22Rv1 (cell line): Measurements from ENCODE around the gene GYG2.
"Not testable (repeated sequence)": the region's sequence is repeated elsewhere in the genome, so short reads cannot be mapped to it uniquely, and the experiment has no call there.

Experiments used
- CTCF ChIP-seq: fragments of 450-650 bp; IDR thresholded peaks from 2 replicates; pipeline ENCODE4 v1.5.1; 2017; ENCODE audit warnings: mild to moderate bottlenecking
- ZFX ChIP-seq: fragments of 450-650 bp; IDR thresholded peaks from 2 replicates; pipeline ENCODE4 v1.6.1; 2017; ENCODE audit warnings: antibody characterized with exemption, borderline replicate concordance

GRCh38 chrX:2804106-2804843 lies 24.5 kb upstream of the GYG2 start:
- not testable (repeated sequence) for TF ChIP-seq CTCF, ZFX
